GM21723 (cell line): ENCODE measurements around the gene PLVAP.
"Not testable (repeated sequence)": the region's sequence is repeated elsewhere in the genome, so short reads cannot be mapped to it uniquely, and the experiment has no call there.

ENCODE experiments used
- ATAC-seq: cut with Tn5 transposase; IDR thresholded peaks from one replicate; pipeline ENCODE4 v1.9.1; 2021; ENCODE audit warnings: mild to moderate bottlenecking, moderate library complexity; ENCODE audit not compliant: unreplicated experiment

Gene PLVAP

GRCh38 chr19:17402982-17403855, 26.1 kb upstream of the PLVAP start:
- ATAC-seq: no peak

- no peak for ATAC-seq
These were observed 24.5 kb upstream of the PLVAP start for GRCh38 chr19:17401628-17402027.

- no peak for ATAC-seq
These were observed 21.9 kb upstream of the PLVAP start for GRCh38 chr19:17398902-17399527.

GRCh38 chr19:17394891-17395415, 17.8 kb upstream of the PLVAP start:
- ATAC-seq: no peak

GRCh38 chr19:17393914-17394313, 16.8 kb upstream of the PLVAP start, which contains the start of gene CCDC194:
Gene CCDC194, minus strand, starts transcription at chr19:17394196. Its CDS starts 38 bp downstream, at chr19:17394158.
- ATAC-seq: no peak

- ATAC-seq: no peak
These were observed 15.9 kb upstream of the PLVAP start for GRCh38 chr19:17393002-17393401.

- no peak for ATAC-seq
These were observed 14.4 kb upstream of the PLVAP start for GRCh38 chr19:17391371-17392151.

- ATAC-seq: peak; percentile 89
These were observed 13.7 kb upstream of the PLVAP start for GRCh38 chr19:17390665-17391370.

GRCh38 chr19:17389957-17390664, 13.0 kb upstream of the PLVAP start:
- no peak for ATAC-seq

- ATAC-seq: no peak
These were observed 12.1 kb upstream of the PLVAP start for GRCh38 chr19:17389288-17389687.

- ATAC-seq: no peak
These were observed 8.9 kb upstream of the PLVAP start for GRCh38 chr19:17385878-17386611.

GRCh38 chr19:17380426-17381138, 3.4 kb upstream of the PLVAP start:
- no peak for ATAC-seq

GRCh38 chr19:17379221-17379631, 2.1 kb upstream of the PLVAP start:
- no peak for ATAC-seq

- ATAC-seq: no peak
These were observed 1.1 kb upstream of the PLVAP start for GRCh38 chr19:17378271-17378670.

GRCh38 chr19:17370026-17370587, 7.0 kb downstream of the PLVAP start:
- peak; percentile 85 for ATAC-seq

GRCh38 chr19:17365361-17365760, 11.8 kb downstream of the PLVAP start:
- ATAC-seq: no peak

- not testable (repeated sequence) for ATAC-seq
These were observed 13.1 kb downstream of the PLVAP start for GRCh38 chr19:17363852-17364605.
